Natural killer cell (primary cell): ENCODE data around the gene ACTRT3. TPM values are rescaled to one million over a fixed set of nuclear protein-coding genes. Genes with fewer than 3 reads are reported as not detected.
A peak's percentile ranks its signal among the peaks of the same experiment; 100 is the strongest.

Experiments used
- ATAC-seq, 3 donors: fragments of 150-1000 bp in 2 of 3; fragments of 200-7000 bp in 1 of 3; cut with Tn5 transposase; 1 replicate in 1 of 3; 2 replicates in 2 of 3; pipeline ENCODE4 v1.10.0; 2021; ENCODE audit warnings: mild to moderate bottlenecking in 2 of 3, moderate library complexity in 2 of 3
- DNase-seq, 2 donors: peaks; one replicate each; pipeline versions ENCODE4 v3.0.0 to v3.0.0-alpha.2; 2013 to 2021; ENCODE audit warnings: mixed read lengths in 1 of 2
- H3K27ac ChIP-seq: one replicate; pipeline ENCODE4 v1.5.1; 2013; ENCODE audit warnings: mild to moderate bottlenecking, low read length
- H3K27me3 ChIP-seq: one replicate; pipeline ENCODE4 v1.6.1; 2013; ENCODE audit warnings: low read length; ENCODE audit not compliant: control insufficient read depth, insufficient read depth
- H3K36me3 ChIP-seq: one replicate; pipeline ENCODE4 v1.6.1; 2013; ENCODE audit warnings: low read length; ENCODE audit not compliant: control insufficient read depth, insufficient read depth
- H3K4me1 ChIP-seq: one replicate; pipeline ENCODE4 v1.6.1; 2013; ENCODE audit warnings: low read length; ENCODE audit not compliant: control insufficient read depth, insufficient read depth
- H3K4me3 ChIP-seq: one replicate; pipeline ENCODE4 v1.5.1; 2013; ENCODE audit warnings: low read length
- H3K9me3 ChIP-seq: one replicate; pipeline ENCODE4 v1.6.1; 2013; ENCODE audit warnings: low read length; ENCODE audit not compliant: control insufficient read depth, insufficient read depth
- H3K27ac Mint-ChIP-seq, 2 donors: one replicate each; pipeline ENCODE4 v1.8.0; 2022; ENCODE audit warnings: mild to moderate bottlenecking in 2 of 2, mixed read lengths in 2 of 2, moderate library complexity in 1 of 2
- H3K27me3 Mint-ChIP-seq, 2 donors: one replicate each; pipeline ENCODE4 v1.8.0; 2022; ENCODE audit warnings: low read depth in 2 of 2, mixed read lengths in 2 of 2
- H3K36me3 Mint-ChIP-seq: one replicate; pipeline ENCODE4 v1.8.0; 2022; ENCODE audit warnings: mixed read lengths
- H3K4me1 Mint-ChIP-seq, 2 donors: one replicate each; pipeline ENCODE4 v1.8.0; 2022; ENCODE audit warnings: mixed read lengths in 2 of 2
- H3K4me3 Mint-ChIP-seq: one replicate; pipeline ENCODE4 v1.8.0; 2022; ENCODE audit warnings: mild to moderate bottlenecking, moderate library complexity, mixed read lengths
- H3K9me3 Mint-ChIP-seq, 2 donors: one replicate each; pipeline ENCODE4 v1.8.0; 2022; ENCODE audit warnings: mixed read lengths in 2 of 2
- WGBS: methylation state at CpG from one replicate; pipeline ENCODE4 v1.1.7; 2013; ENCODE audit warnings: missing lambda C conversion rate; ENCODE audit not compliant: insufficient coverage; 5-methylcytosine and 5-hydroxymethylcytosine counted together
- intact Hi-C: fragments of 100-400 bp; cut with micrococcal nuclease; formaldehyde crosslinking; loops from one replicate; pipeline ENCODE4 v1.14.2; 2022
- total RNA-seq, 4 donors: library from RNA; stranded (reverse); fragments of 120-200 nt in 1 of 4; gene quantifications; one replicate each; pipeline versions ENCODE4 v1.2.3 to v1.2.4, GENCODE V29; 2013 to 2022
- TF ChIP-seq, protein P1 (sequence below): fragments of 200-600 bp; IDR thresholded peaks from one replicate; pipeline ENCODE4 v1.8.0; 2022; ENCODE audit warnings: antibody characterized with exemption

Gene ACTRT3
- total RNA-seq, 3 donors from 2014 or later (not counting 1 experiment from before 2014, with no cell fraction given): 0.68 TPM; not detected in 2

- Mint-ChIP-seq H3K4me1 (peaks cover 25 to 29% of the 10 kb centered on the region in 2 donors), H3K4me3 (no peak overlapping the region), H3K36me3 (no peaks in the 10 kb centered on the region), H3K9me3 (no peaks in the 10 kb centered on the region), H3K27ac (no peak overlapping the region), H3K27me3 (peaks cover 0 to 4% of the 10 kb centered on the region in 2 donors)
- Histone ChIP-seq H3K27me3 (no peaks in the 10 kb centered on the region), H3K9me3 (peaks cover 2% of the 10 kb centered on the region), H3K4me1 (peaks cover 14% of the 10 kb centered on the region), H3K4me3 (no peak overlapping the region), H3K27ac (no peak overlapping the region), H3K36me3 (no peaks in the 10 kb centered on the region)
- intact Hi-C loops: loop anchor here (5.0 kb wide), 1 partner anchor 422 kb away; the partner anchor contains the start of gene PHC3
- no peak for ATAC-seq
- WGBS: 94% methylated on average over 4 of the region's 4 CpGs
- no peak for DNase-seq
- TF ChIP-seq, protein P1, sequence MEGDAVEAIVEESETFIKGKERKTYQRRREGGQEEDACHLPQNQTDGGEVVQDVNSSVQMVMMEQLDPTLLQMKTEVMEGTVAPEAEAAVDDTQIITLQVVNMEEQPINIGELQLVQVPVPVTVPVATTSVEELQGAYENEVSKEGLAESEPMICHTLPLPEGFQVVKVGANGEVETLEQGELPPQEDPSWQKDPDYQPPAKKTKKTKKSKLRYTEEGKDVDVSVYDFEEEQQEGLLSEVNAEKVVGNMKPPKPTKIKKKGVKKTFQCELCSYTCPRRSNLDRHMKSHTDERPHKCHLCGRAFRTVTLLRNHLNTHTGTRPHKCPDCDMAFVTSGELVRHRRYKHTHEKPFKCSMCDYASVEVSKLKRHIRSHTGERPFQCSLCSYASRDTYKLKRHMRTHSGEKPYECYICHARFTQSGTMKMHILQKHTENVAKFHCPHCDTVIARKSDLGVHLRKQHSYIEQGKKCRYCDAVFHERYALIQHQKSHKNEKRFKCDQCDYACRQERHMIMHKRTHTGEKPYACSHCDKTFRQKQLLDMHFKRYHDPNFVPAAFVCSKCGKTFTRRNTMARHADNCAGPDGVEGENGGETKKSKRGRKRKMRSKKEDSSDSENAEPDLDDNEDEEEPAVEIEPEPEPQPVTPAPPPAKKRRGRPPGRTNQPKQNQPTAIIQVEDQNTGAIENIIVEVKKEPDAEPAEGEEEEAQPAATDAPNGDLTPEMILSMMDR: no peak
These were observed 8.9 kb downstream of the ACTRT3 start for GRCh38 chr3:169760479-169760878.

GRCh38 chr3:169759256-169759655 lies 10.1 kb downstream of the ACTRT3 start:
- peak; percentile 52 to 56 (median 53) for ATAC-seq
- Histone ChIP-seq H3K4me3 (no peak overlapping the region), H3K4me1 (peaks cover 10% of the 10 kb centered on the region), H3K36me3 (no peaks in the 10 kb centered on the region), H3K27me3 (no peaks in the 10 kb centered on the region), H3K27ac (no peak overlapping the region), H3K9me3 (peaks cover 2% of the 10 kb centered on the region)
- TF ChIP-seq, protein P1: no peak
- Mint-ChIP-seq H3K27ac (peak overlapping the region; percentile 52 to 80), H3K27me3 (peaks cover 0 to 4% of the 10 kb centered on the region in 2 donors), H3K4me1 (peaks cover 18 to 27% of the 10 kb centered on the region in 2 donors), H3K9me3 (no peaks in the 10 kb centered on the region), H3K4me3 (peak overlapping the region; percentile 1), H3K36me3 (no peaks in the 10 kb centered on the region)
- WGBS: 0% methylated on average over 1 of the region's 2 CpGs
- peak in 1 of 2 donors; percentile 45 for DNase-seq
- intact Hi-C loops: no loop called here

- Mint-ChIP-seq H3K4me1 (peaks cover 12 to 19% of the 10 kb centered on the region in 2 donors), H3K9me3 (no peaks in the 10 kb centered on the region), H3K36me3 (no peaks in the 10 kb centered on the region), H3K27ac (peak overlapping the region in 1 of 2 donors; percentile 52), H3K27me3 (peaks cover 0 to 4% of the 10 kb centered on the region in 2 donors), H3K4me3 (no peak overlapping the region)
- TF ChIP-seq, protein P1: no peak
- Histone ChIP-seq H3K27ac (no peak overlapping the region), H3K27me3 (no peaks in the 10 kb centered on the region), H3K36me3 (no peaks in the 10 kb centered on the region), H3K4me3 (no peak overlapping the region), H3K9me3 (peaks cover 2% of the 10 kb centered on the region), H3K4me1 (peaks cover 6% of the 10 kb centered on the region)
- ATAC-seq: no peak
- no peak for DNase-seq
- WGBS: 57% methylated on average over 1 of the region's 5 CpGs
- intact Hi-C loops: no loop called here
These were observed 10.9 kb downstream of the ACTRT3 start for GRCh38 chr3:169758359-169758994.
